Immature natural killer cell (primary cell): ENCODE measurements around the gene INO80. TPM values are rescaled to one million over a fixed set of nuclear protein-coding genes. Genes with fewer than 3 reads are reported as not detected.
A peak's percentile ranks its signal among the peaks of the same experiment; 100 is the strongest.

ENCODE experiments used
- DNase-seq, 3 donors: peaks; one replicate each; pipeline ENCODE4 v3.0.0; 2022; ENCODE audit warnings: mixed read lengths in 1 of 3
- H3K27ac Mint-ChIP-seq, 6 donors: one replicate each; pipeline ENCODE4 v1.8.0; 2020; ENCODE audit warnings: mixed read lengths in 6 of 6, mild to moderate bottlenecking in 5 of 6, inconsistent platforms in 4 of 6, moderate library complexity in 3 of 6
- H3K27me3 Mint-ChIP-seq, 3 donors: one replicate each; pipeline ENCODE4 v1.8.0; 2020 to 2021; ENCODE audit warnings: low read depth in 3 of 3, mild to moderate bottlenecking in 3 of 3, mixed read lengths in 3 of 3, moderate library complexity in 3 of 3, inconsistent platforms in 1 of 3
- H3K36me3 Mint-ChIP-seq, 3 donors: one replicate each; pipeline ENCODE4 v1.8.0; 2020; ENCODE audit warnings: mixed read lengths in 3 of 3, inconsistent platforms in 2 of 3, mild to moderate bottlenecking in 2 of 3
- H3K4me1 Mint-ChIP-seq, 2 donors: one replicate each; pipeline ENCODE4 v1.8.0; 2020; ENCODE audit warnings: inconsistent platforms in 2 of 2, mild to moderate bottlenecking in 2 of 2, mixed read lengths in 2 of 2, moderate library complexity in 1 of 2
- H3K4me3 Mint-ChIP-seq, 5 donors: one replicate each; pipeline ENCODE4 v1.8.0; 2020; ENCODE audit warnings: mild to moderate bottlenecking in 5 of 5, mixed read lengths in 5 of 5, inconsistent platforms in 3 of 5, moderate library complexity in 3 of 5
- H3K9me3 Mint-ChIP-seq, 6 donors: one replicate each; pipeline ENCODE4 v1.8.0; 2020; ENCODE audit warnings: mild to moderate bottlenecking in 6 of 6, mixed read lengths in 6 of 6, inconsistent platforms in 4 of 6, moderate library complexity in 3 of 6
- polyA plus RNA-seq, 3 donors: library from polyadenylated mRNA; unstranded; fragments of 300-500 nt; fragmentation: Illumina TruSeq; gene quantifications; one replicate each; pipeline ENCODE4 v1.2.3, GENCODE V29; 2021

The INO80 gene
- polyA plus RNA-seq, 3 donors from 2014 or later = 0.50 to 5.4 (median 2.4) TPM

GRCh38 chr15:40937762-40938535 is 178.1 kb downstream of the INO80 start:
- DNase-seq = no peak
- H3K4me3 Mint-ChIP-seq = no peak overlapping the region
- H3K9me3 Mint-ChIP-seq = no peaks in the 10 kb centered on the region
- peaks cover 0 to 4% (median 0%) of the 10 kb centered on the region in 3 donors for H3K36me3 Mint-ChIP-seq
- H3K27me3 Mint-ChIP-seq = peaks cover 0 to 8% (median 7%) of the 10 kb centered on the region in 3 donors
- peaks cover 7 to 18% of the 10 kb centered on the region in 2 donors for H3K4me1 Mint-ChIP-seq
- H3K27ac Mint-ChIP-seq = no peak overlapping the region

- Mint-ChIP-seq H3K27me3 (peaks cover 2 to 7% (median 5%) of the 10 kb centered on the region in 3 donors), H3K36me3 (peaks cover 0 to 4% (median 0%) of the 10 kb centered on the region in 3 donors), H3K9me3 (no peaks in the 10 kb centered on the region), H3K4me1 (peaks cover 5 to 16% of the 10 kb centered on the region in 2 donors), H3K4me3 (no peak overlapping the region), H3K27ac (peak overlapping the region in 1 of 6 donors; percentile 49)
- DNase-seq = no peak
Measured at GRCh38 chr15:40936709-40937666, 179.1 kb downstream of the INO80 start.

GRCh38 chr15:40936234-40936708 is 179.8 kb downstream of the INO80 start:
- peaks cover 4 to 9% (median 5%) of the 10 kb centered on the region in 3 donors for H3K27me3 Mint-ChIP-seq
- H3K4me1 Mint-ChIP-seq = peaks cover 13 to 23% of the 10 kb centered on the region in 2 donors
- no peaks in the 10 kb centered on the region for H3K9me3 Mint-ChIP-seq
- H3K36me3 Mint-ChIP-seq = peaks cover 0 to 4% (median 0%) of the 10 kb centered on the region in 3 donors
- no peak overlapping the region for H3K4me3 Mint-ChIP-seq
- no peak overlapping the region for H3K27ac Mint-ChIP-seq
- no peak for DNase-seq

GRCh38 chr15:40934457-40934856 is 181.6 kb downstream of the INO80 start:
- H3K4me1 Mint-ChIP-seq = peaks cover 28 to 31% of the 10 kb centered on the region in 2 donors
- no peak overlapping the region for H3K4me3 Mint-ChIP-seq
- no peaks in the 10 kb centered on the region for H3K9me3 Mint-ChIP-seq
- H3K27me3 Mint-ChIP-seq = peaks cover 4 to 12% (median 11%) of the 10 kb centered on the region in 3 donors
- H3K36me3 Mint-ChIP-seq = peaks cover 0 to 4% (median 0%) of the 10 kb centered on the region in 3 donors
- H3K27ac Mint-ChIP-seq = no peak overlapping the region
- DNase-seq = no peak

- H3K4me3 Mint-ChIP-seq = no peak overlapping the region
- no peaks in the 10 kb centered on the region for H3K9me3 Mint-ChIP-seq
- peaks cover 35 to 40% of the 10 kb centered on the region in 2 donors for H3K4me1 Mint-ChIP-seq
- no peak overlapping the region for H3K27ac Mint-ChIP-seq
- DNase-seq = no peak
- H3K36me3 Mint-ChIP-seq = peaks cover 0 to 4% (median 0%) of the 10 kb centered on the region in 3 donors
- peaks cover 7 to 15% (median 15%) of the 10 kb centered on the region in 3 donors for H3K27me3 Mint-ChIP-seq
Measured at GRCh38 chr15:40933517-40933902, 182.6 kb downstream of the INO80 start.

GRCh38 chr15:40932649-40933516 is 183.2 kb downstream of the INO80 start:
- Mint-ChIP-seq H3K4me3 (no peak overlapping the region), H3K9me3 (no peaks in the 10 kb centered on the region), H3K36me3 (peaks cover 0 to 4% (median 0%) of the 10 kb centered on the region in 3 donors), H3K27ac (no peak overlapping the region), H3K27me3 (peaks cover 7 to 15% (median 15%) of the 10 kb centered on the region in 3 donors), H3K4me1 (peaks cover 40 to 41% of the 10 kb centered on the region in 2 donors)
- no peak for DNase-seq

GRCh38 chr15:40932156-40932555 is 183.9 kb downstream of the INO80 start:
- Mint-ChIP-seq H3K4me3 (peak overlapping the region in 1 of 5 donors; percentile 23), H3K36me3 (peaks cover 0 to 4% (median 0%) of the 10 kb centered on the region in 3 donors), H3K4me1 (peaks cover 43 to 45% of the 10 kb centered on the region in 2 donors), H3K27ac (no peak overlapping the region), H3K9me3 (no peaks in the 10 kb centered on the region), H3K27me3 (peaks cover 9 to 17% (median 15%) of the 10 kb centered on the region in 3 donors)
- DNase-seq = peak in 1 of 3 donors; percentile 24

- Mint-ChIP-seq H3K4me3 (peak overlapping the region in 4 of 5 donors; percentile 52 to 76 (median 68)), H3K27ac (no peak overlapping the region), H3K4me1 (peaks cover 50 to 51% of the 10 kb centered on the region in 2 donors), H3K9me3 (no peaks in the 10 kb centered on the region), H3K36me3 (peaks cover 0 to 4% (median 0%) of the 10 kb centered on the region in 3 donors), H3K27me3 (peaks cover 12 to 24% (median 21%) of the 10 kb centered on the region in 3 donors)
- no peak for DNase-seq
Measured at GRCh38 chr15:40931300-40932142, 184.6 kb downstream of the INO80 start.

GRCh38 chr15:40930430-40931299 is 185.4 kb downstream of the INO80 start:
- no peak for DNase-seq
- Mint-ChIP-seq H3K27me3 (peaks cover 14 to 24% (median 24%) of the 10 kb centered on the region in 3 donors), H3K4me1 (peaks cover 54 to 55% of the 10 kb centered on the region in 2 donors)

GRCh38 chr15:40929660-40930429 is 186.2 kb downstream of the INO80 start:
- Mint-ChIP-seq H3K4me3 (peak overlapping the region; percentile 58 to 83 (median 76)), H3K27ac (no peak overlapping the region)

More at GRCh38 chr15:40930430-40931299, 185.4 kb downstream of the INO80 start:
- peaks cover 0 to 4% (median 0%) of the 10 kb centered on the region in 3 donors for H3K36me3 Mint-ChIP-seq
- H3K27ac Mint-ChIP-seq = no peak overlapping the region
- H3K9me3 Mint-ChIP-seq = no peaks in the 10 kb centered on the region
- H3K4me3 Mint-ChIP-seq = peak overlapping the region; percentile 58 to 76 (median 70)

More at GRCh38 chr15:40929660-40930429, 186.2 kb downstream of the INO80 start:
- Mint-ChIP-seq H3K4me1 (peaks cover 58% of the 10 kb centered on the region in 2 donors), H3K9me3 (no peaks in the 10 kb centered on the region), H3K27me3 (peaks cover 14 to 28% (median 24%) of the 10 kb centered on the region in 3 donors), H3K36me3 (peaks cover 0 to 4% (median 0%) of the 10 kb centered on the region in 3 donors)
- no peak for DNase-seq
